ENCODE measurements around the gene KAT8. TPM values are rescaled to one million over a fixed set of nuclear protein-coding genes. Genes with fewer than 3 reads are reported as not detected.

Gene KAT8
- total RNA-seq, 6 experiments from 2014 or later = 20.4 to 29.9 (median 25.2) TPM

- TF ChIP-seq POLR2A (IDR thresholded peaks at IDR 0.05) (no peak), CTCF (IDR thresholded peaks at IDR 0.05) (no peak)
- H3K27ac ChIP-seq = no peak overlapping the region
- no peaks in the 10 kb centered on the region for H3K27me3 ChIP-seq
- peaks cover 0 to 60% (median 28%) of the 10 kb centered on the region in 4 donors for H3K36me3 ChIP-seq
- DNase-seq (no peak), ATAC-seq (no peak)
- H3K9me3 ChIP-seq = no peaks in the 10 kb centered on the region
- H3K4me1 ChIP-seq = no peaks in the 10 kb centered on the region
- intact Hi-C loops (cut with DNase I) = loop anchor here in 1 of 2 donors (10.0 kb wide), 1 partner anchor 101 kb away; the partner anchor contains the start of gene HSD3B7
- no CpG with 5 or more reads among the region's 18 CpGs for WGBS (ENCODE audit: insufficient coverage, low coverage, low lambda C conversion rate, missing lambda C conversion rate)
- H3K4me3 ChIP-seq = no peak overlapping the region
Observed at GRCh38 chr16:31085873-31086628, 31.4 kb upstream of the KAT8 start.

GRCh38 chr16:31086629-31086906, 30.9 kb upstream of the KAT8 start:
- WGBS (ENCODE audit: insufficient coverage, low coverage, low lambda C conversion rate, missing lambda C conversion rate) = no CpG with 5 or more reads among the region's 6 CpGs
- TF ChIP-seq POLR2A (IDR thresholded peaks at IDR 0.05) (no peak), CTCF (IDR thresholded peaks at IDR 0.05) (no peak)
- H3K27me3 ChIP-seq = no peaks in the 10 kb centered on the region
- intact Hi-C loops (cut with DNase I) = loop anchor here in 1 of 2 donors (10.0 kb wide), 1 partner anchor 102 kb away; the partner anchor contains the start of gene HSD3B7
- no peak overlapping the region for H3K4me3 ChIP-seq
- ATAC-seq (no peak), DNase-seq (no peak)
- no peaks in the 10 kb centered on the region for H3K4me1 ChIP-seq
- H3K9me3 ChIP-seq = no peaks in the 10 kb centered on the region
- no peak overlapping the region for H3K27ac ChIP-seq
- H3K36me3 ChIP-seq = peaks cover 0 to 65% (median 29%) of the 10 kb centered on the region in 4 donors

GRCh38 chr16:31087481-31087880, 30.0 kb upstream of the KAT8 start:
- TF ChIP-seq POLR2A (IDR thresholded peaks at IDR 0.05) (no peak), CTCF (IDR thresholded peaks at IDR 0.05) (no peak)
- Histone ChIP-seq H3K36me3 (peaks cover 0 to 69% (median 33%) of the 10 kb centered on the region in 4 donors), H3K27me3 (no peaks in the 10 kb centered on the region), H3K4me1 (peaks cover 0 to under 1% (median 0%) of the 10 kb centered on the region in 4 donors), H3K4me3 (no peak overlapping the region), H3K27ac (no peak overlapping the region), H3K9me3 (no peaks in the 10 kb centered on the region)
- 57% methylated on average over 1 of the region's 8 CpGs for WGBS (ENCODE audit: insufficient coverage, low coverage, low lambda C conversion rate, missing lambda C conversion rate)
- DNase-seq (no peak), ATAC-seq (no peak)
- intact Hi-C loops (cut with DNase I) = loop anchor here in 1 of 2 donors (10.0 kb wide), 1 partner anchor 103 kb away; the partner anchor contains the start of gene HSD3B7

GRCh38 chr16:31087971-31088370, 29.5 kb upstream of the KAT8 start:
- TF ChIP-seq CTCF (IDR thresholded peaks at IDR 0.05) = no peak
- TF ChIP-seq POLR2A (IDR thresholded peaks at IDR 0.05) = no peak
- peaks cover 0 to 5% (median 0%) of the 10 kb centered on the region in 4 donors for H3K4me1 ChIP-seq
- no peak for DNase-seq
- no peaks in the 10 kb centered on the region for H3K9me3 ChIP-seq
- no peaks in the 10 kb centered on the region for H3K27me3 ChIP-seq
- intact Hi-C loops (cut with DNase I) = loop anchor here in 1 of 2 donors (10.0 kb wide), 1 partner anchor 103 kb away; the partner anchor contains the start of gene HSD3B7
- H3K4me3 ChIP-seq = no peak overlapping the region
- H3K27ac ChIP-seq = no peak overlapping the region
- 80% methylated on average over 1 of the region's 5 CpGs for WGBS (ENCODE audit: insufficient coverage, low coverage, low lambda C conversion rate, missing lambda C conversion rate)
- H3K36me3 ChIP-seq = peaks cover 0 to 70% (median 33%) of the 10 kb centered on the region in 4 donors
- ATAC-seq = no peak
